GM23338 (cell line): ENCODE results near the gene BTBD16. TPM values are rescaled to one million over a fixed set of nuclear protein-coding genes. Genes with fewer than 3 reads are reported as not detected.
A peak's percentile ranks its signal among the peaks of the same experiment; 100 is the strongest.

Source experiments
- ATAC-seq: fragments of 200-7000 bp; cut with Tn5 transposase; 3 replicates; pipeline ENCODE4 v1.9.1; 2020
- DNase-seq: peaks from one replicate; pipeline ENCODE4 v3.0.0-alpha.2; 2015; ENCODE audit warnings: low spot score
- H2AFZ ChIP-seq: fragments of 200-600 bp; sonication (generic); 2 replicates; pipeline ENCODE4 v1.8.0; 2016; ENCODE audit warnings: antibody characterized with exemption, mild to moderate bottlenecking, moderate library complexity
- H3F3A ChIP-seq: fragments of 200-600 bp; sonication (generic); replicated peaks from 2 replicates; pipeline ENCODE4 v1.8.0; 2017; ENCODE audit warnings: antibody characterized with exemption, mixed run types, low read depth
- H3K27ac ChIP-seq: fragments of 200-600 bp; sonication (generic); 2 replicates; pipeline ENCODE4 v1.6.1; 2016; ENCODE audit warnings: low read depth
- H3K27me3 ChIP-seq: fragments of 200-600 bp; sonication (generic); 2 replicates; pipeline ENCODE4 v1.8.0; 2016; ENCODE audit warnings: mild to moderate bottlenecking, mixed run types, moderate library complexity; ENCODE audit not compliant: insufficient read depth
- H3K36me3 ChIP-seq: fragments of 200-600 bp; sonication (generic); 2 replicates; pipeline ENCODE4 v1.8.0; 2016; ENCODE audit warnings: mild to moderate bottlenecking; ENCODE audit not compliant: insufficient read depth
- H3K4me1 ChIP-seq: fragments of 200-600 bp; sonication (generic); 2 replicates; pipeline ENCODE4 v1.8.0; 2016; ENCODE audit warnings: mild to moderate bottlenecking, moderate library complexity; ENCODE audit not compliant: insufficient read depth
- H3K4me2 ChIP-seq: fragments of 200-600 bp; sonication (generic); 2 replicates; pipeline ENCODE4 v1.7.1; 2017; ENCODE audit warnings: mixed run types
- H3K4me3 ChIP-seq: fragments of 200-600 bp; sonication (generic); 2 replicates; pipeline ENCODE4 v1.6.1; 2016; ENCODE audit warnings: mixed run types
- H3K79me2 ChIP-seq: fragments of 200-600 bp; sonication (generic); replicated peaks from 2 replicates; pipeline ENCODE4 v1.8.0; 2017; ENCODE audit warnings: mild to moderate bottlenecking; ENCODE audit not compliant: insufficient read depth
- H3K9me2 ChIP-seq: fragments of 200-600 bp; sonication (generic); 2 replicates; pipeline ENCODE4 v1.8.0; 2017; ENCODE audit not compliant: insufficient read depth
- H4K20me1 ChIP-seq: fragments of 200-600 bp; sonication (generic); replicated peaks from 2 replicates; pipeline ENCODE4 v1.8.0; 2017; ENCODE audit warnings: mild to moderate bottlenecking; ENCODE audit not compliant: insufficient read depth
- H3K27ac Mint-ChIP-seq: 2 replicates; pipeline ENCODE4 v1.8.0; 2020; ENCODE audit warnings: inconsistent platforms, mild to moderate bottlenecking, moderate library complexity, mixed read lengths
- H3K27me3 Mint-ChIP-seq: 3 replicates; pipeline ENCODE4 v1.8.0; 2022; ENCODE audit warnings: low read depth, mild to moderate bottlenecking, moderate library complexity, mixed read lengths, inconsistent platforms; ENCODE audit not compliant: insufficient read depth, poor library complexity
- H3K36me3 Mint-ChIP-seq: 3 replicates; pipeline ENCODE4 v1.8.0; 2021; ENCODE audit warnings: low read depth, mild to moderate bottlenecking, inconsistent platforms, moderate library complexity, mixed read lengths
- H3K4me1 Mint-ChIP-seq: 3 replicates; pipeline ENCODE4 v1.8.0; 2020; ENCODE audit warnings: mild to moderate bottlenecking, inconsistent platforms, mixed read lengths
- H3K4me3 Mint-ChIP-seq: 3 replicates; pipeline ENCODE4 v1.8.0; 2021; ENCODE audit warnings: moderate library complexity, mild to moderate bottlenecking, inconsistent platforms, mixed read lengths
- H3K9me3 Mint-ChIP-seq: 3 replicates; pipeline ENCODE4 v1.8.0; 2020; ENCODE audit warnings: moderate library complexity, mild to moderate bottlenecking, inconsistent platforms, mixed read lengths
- CREB1 ChIP-seq: fragments of 250-450 bp; sonication (Bioruptor Pico); IDR thresholded peaks from 2 replicates; pipeline ENCODE4 v1.5.0; 2020; ENCODE audit warnings: low read depth, mild to moderate bottlenecking, moderate library complexity
- EZH2phosphoT487 ChIP-seq: fragments of 200-600 bp; sonication (generic); IDR thresholded peaks from one replicate; pipeline ENCODE4 v1.8.1; 2018; ENCODE audit warnings: antibody characterized with exemption; ENCODE audit not compliant: unreplicated experiment
- JUNB ChIP-seq: IDR thresholded peaks from one replicate; pipeline ENCODE4 v1.6.1; 2016; ENCODE audit warnings: antibody characterized with exemption; ENCODE audit not compliant: unreplicated experiment
- NANOG ChIP-seq: IDR thresholded peaks from 2 replicates; pipeline ENCODE4 v1.6.1; 2016; ENCODE audit warnings: antibody characterized with exemption, borderline replicate concordance
- POLR2AphosphoS5 ChIP-seq: IDR thresholded peaks from 2 replicates; pipeline ENCODE4 v1.6.1; 2016; ENCODE audit warnings: antibody characterized with exemption, low read depth
- STAT1 ChIP-seq: IDR thresholded peaks from one replicate; pipeline ENCODE4 v1.6.1; 2016; ENCODE audit warnings: antibody characterized with exemption; ENCODE audit not compliant: unreplicated experiment
- ZNF114 ChIP-seq: fragments of 250-450 bp; sonication (Bioruptor Pico); IDR thresholded peaks from 2 replicates; pipeline ENCODE4 v1.5.0; 2020; ENCODE audit warnings: mild to moderate bottlenecking, moderate library complexity
- ZNF331 ChIP-seq: fragments of 250-450 bp; sonication (Bioruptor Pico); IDR thresholded peaks from 2 replicates; pipeline ENCODE4 v1.5.0; 2020; ENCODE audit warnings: low read depth, mild to moderate bottlenecking, moderate library complexity
- polyA plus RNA-seq: library from polyadenylated mRNA; unstranded; fragments of >200 nt; fragmentation: Nextera tagmentation; extraction: Ambion mirVana; gene quantifications from 2 replicates; pipeline ENCODE4 v1.2.1, GENCODE V29; 2016
- total RNA-seq: library from RNA; depleted of rRNA; stranded (reverse); fragments of >200 nt; shearing (Covaris generic); gene quantifications from 2 replicates; pipeline ENCODE4 v1.2.3, GENCODE V29; 2014
- TF ChIP-seq, protein P1 (sequence below), 2 experiments: fragments of 200-600 bp in 1 of 2; sonication (generic) in 1 of 2; conservative IDR thresholded peaks; 2 replicates each; pipeline versions ENCODE4 v1.5.1 to v1.6.1; 2016 to 2017; ENCODE audit warnings: antibody characterized with exemption in 2 of 2, low read depth in 2 of 2, mild to moderate bottlenecking in 2 of 2, moderate library complexity in 1 of 2
- TF ChIP-seq, protein P2 (sequence below): IDR thresholded peaks from 2 replicates; pipeline ENCODE4 v1.6.1; 2016; ENCODE audit warnings: antibody characterized with exemption
- TF ChIP-seq, protein P3 (sequence below): IDR thresholded peaks from one replicate; pipeline ENCODE4 v1.6.1; 2018; ENCODE audit warnings: antibody characterized with exemption; ENCODE audit not compliant: unreplicated experiment

BTBD16 gene
- total and polyA plus RNA-seq, 2 experiments from 2014 or later = not detected

DNA sequence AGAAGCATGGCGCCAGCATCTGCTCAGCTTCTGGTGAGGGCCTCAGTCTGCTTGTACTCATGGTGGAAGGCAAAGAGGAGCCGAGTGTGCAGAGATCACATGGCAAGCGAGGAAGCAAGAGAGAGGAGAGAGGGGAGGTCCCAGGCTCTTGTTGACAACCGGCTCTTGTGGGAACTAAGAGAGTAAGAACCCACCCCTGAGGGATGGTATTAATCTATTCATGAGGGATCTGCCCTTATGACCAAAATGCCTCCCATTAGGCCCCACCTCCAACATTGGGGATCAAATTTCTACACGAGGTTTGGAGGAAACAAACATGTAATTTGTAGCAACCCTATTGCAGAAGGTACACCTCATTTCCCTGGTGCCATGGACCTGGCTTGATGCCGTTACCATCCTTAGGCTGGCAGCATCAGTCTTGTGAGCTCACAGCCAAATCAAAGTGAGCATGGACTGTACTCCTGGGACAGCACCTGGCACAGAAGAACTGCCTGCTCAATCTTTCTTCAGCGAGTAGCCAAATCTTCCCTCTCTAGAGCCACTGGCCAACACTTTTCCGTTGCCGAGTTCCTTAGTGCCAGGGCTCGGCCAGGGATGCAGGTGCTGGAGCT is 6.5 kb downstream of the BTBD16 start (continued):
- TF ChIP-seq CREB1 (CRISPR knock-in tag) (no peak), JUNB (no peak), POLR2AphosphoS5 (no peak)
- TF ChIP-seq, protein P1, sequence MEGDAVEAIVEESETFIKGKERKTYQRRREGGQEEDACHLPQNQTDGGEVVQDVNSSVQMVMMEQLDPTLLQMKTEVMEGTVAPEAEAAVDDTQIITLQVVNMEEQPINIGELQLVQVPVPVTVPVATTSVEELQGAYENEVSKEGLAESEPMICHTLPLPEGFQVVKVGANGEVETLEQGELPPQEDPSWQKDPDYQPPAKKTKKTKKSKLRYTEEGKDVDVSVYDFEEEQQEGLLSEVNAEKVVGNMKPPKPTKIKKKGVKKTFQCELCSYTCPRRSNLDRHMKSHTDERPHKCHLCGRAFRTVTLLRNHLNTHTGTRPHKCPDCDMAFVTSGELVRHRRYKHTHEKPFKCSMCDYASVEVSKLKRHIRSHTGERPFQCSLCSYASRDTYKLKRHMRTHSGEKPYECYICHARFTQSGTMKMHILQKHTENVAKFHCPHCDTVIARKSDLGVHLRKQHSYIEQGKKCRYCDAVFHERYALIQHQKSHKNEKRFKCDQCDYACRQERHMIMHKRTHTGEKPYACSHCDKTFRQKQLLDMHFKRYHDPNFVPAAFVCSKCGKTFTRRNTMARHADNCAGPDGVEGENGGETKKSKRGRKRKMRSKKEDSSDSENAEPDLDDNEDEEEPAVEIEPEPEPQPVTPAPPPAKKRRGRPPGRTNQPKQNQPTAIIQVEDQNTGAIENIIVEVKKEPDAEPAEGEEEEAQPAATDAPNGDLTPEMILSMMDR (conservative IDR thresholded peaks at IDR 0.05; ENCODE audit: low read depth in 2 of 2) = no peak
- TF ChIP-seq, protein P2, sequence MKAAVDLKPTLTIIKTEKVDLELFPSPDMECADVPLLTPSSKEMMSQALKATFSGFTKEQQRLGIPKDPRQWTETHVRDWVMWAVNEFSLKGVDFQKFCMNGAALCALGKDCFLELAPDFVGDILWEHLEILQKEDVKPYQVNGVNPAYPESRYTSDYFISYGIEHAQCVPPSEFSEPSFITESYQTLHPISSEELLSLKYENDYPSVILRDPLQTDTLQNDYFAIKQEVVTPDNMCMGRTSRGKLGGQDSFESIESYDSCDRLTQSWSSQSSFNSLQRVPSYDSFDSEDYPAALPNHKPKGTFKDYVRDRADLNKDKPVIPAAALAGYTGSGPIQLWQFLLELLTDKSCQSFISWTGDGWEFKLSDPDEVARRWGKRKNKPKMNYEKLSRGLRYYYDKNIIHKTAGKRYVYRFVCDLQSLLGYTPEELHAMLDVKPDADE = no peak

DNA sequence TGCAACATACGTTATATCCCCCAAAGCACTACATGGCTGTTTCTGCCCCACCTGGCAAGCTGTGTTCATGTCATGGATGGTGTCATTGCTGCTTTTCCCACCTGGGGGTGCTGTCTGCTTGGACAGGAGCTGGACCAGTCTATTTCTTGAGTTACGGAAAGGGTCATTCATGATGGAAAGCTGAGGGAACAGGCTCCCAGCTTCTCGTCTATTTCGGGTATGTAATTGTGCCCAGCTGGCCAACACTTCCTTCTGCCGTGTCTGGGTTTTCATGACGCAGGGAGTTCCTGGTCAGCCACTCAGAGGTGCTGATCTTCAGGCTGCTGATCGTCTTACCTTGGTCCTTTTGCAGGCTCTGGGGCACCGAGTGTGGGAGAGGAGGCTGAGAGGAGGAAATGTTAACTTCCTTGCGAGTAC is 8.6 kb downstream of the BTBD16 start:
- Mint-ChIP-seq H3K27me3 (peaks cover 4% of the 10 kb centered on the region), H3K9me3 (no peaks in the 10 kb centered on the region), H3K27ac (no peak overlapping the region), H3K4me1 (peaks cover 11% of the 10 kb centered on the region), H3K36me3 (no peaks in the 10 kb centered on the region), H3K4me3 (no peak overlapping the region)
- Histone ChIP-seq H3K27ac (no peak overlapping the region), H4K20me1 (no peaks in the 10 kb centered on the region), H2AFZ (no peak overlapping the region; the same call in 1 of the 2 replicates), H3F3A (no peaks in the 10 kb centered on the region), H3K9me2 (no peaks in the 10 kb centered on the region), H3K4me3 (no peak overlapping the region), H3K4me1 (no peaks in the 10 kb centered on the region), H3K36me3 (no peaks in the 10 kb centered on the region), H3K27me3 (no peaks in the 10 kb centered on the region), H3K4me2 (no peak overlapping the region), H3K79me2 (no peaks in the 10 kb centered on the region)
- peak; percentile 87 for ATAC-seq
- peak; percentile 83 for DNase-seq
- TF ChIP-seq, protein P1 (conservative IDR thresholded peaks at IDR 0.05; ENCODE audit: low read depth in 2 of 2) = peak; percentile 85 to 93
- no peak for TF ChIP-seq POLR2AphosphoS5
- TF ChIP-seq ZNF331 (CRISPR knock-in tag) = no peak

DNA sequence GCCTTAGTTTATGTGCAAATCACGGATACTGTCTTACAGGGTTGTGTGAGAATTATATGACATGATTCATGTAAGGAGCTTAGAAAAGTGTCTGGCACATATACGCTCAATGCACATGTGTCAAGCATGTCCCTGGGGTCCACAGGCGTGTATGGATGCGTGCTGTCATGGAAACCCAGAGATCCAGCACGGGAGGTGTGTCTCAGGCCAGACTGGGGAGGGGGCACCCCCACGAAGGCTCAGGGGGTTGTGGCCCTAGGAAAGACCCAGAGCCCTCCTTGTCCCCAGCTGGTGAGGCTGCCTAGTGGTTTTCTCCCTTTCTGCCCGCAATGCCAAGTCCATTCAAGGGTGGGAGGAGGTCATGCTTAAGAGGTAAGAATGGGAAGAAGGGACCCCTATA is 9.1 kb downstream of the BTBD16 start:
- Histone ChIP-seq H3K27me3 (no peaks in the 10 kb centered on the region), H4K20me1 (no peaks in the 10 kb centered on the region), H3F3A (no peaks in the 10 kb centered on the region), H3K9me2 (no peaks in the 10 kb centered on the region), H3K4me3 (no peak overlapping the region), H3K27ac (no peak overlapping the region), H3K4me1 (no peaks in the 10 kb centered on the region), H3K4me2 (no peak overlapping the region), H3K79me2 (no peaks in the 10 kb centered on the region), H2AFZ (no peak overlapping the region), H3K36me3 (no peaks in the 10 kb centered on the region)
- DNase-seq (no peak), ATAC-seq (no peak)
- H3K36me3 Mint-ChIP-seq = no peaks in the 10 kb centered on the region
- H3K27me3 Mint-ChIP-seq = peaks cover 4% of the 10 kb centered on the region
- no peaks in the 10 kb centered on the region for H3K9me3 Mint-ChIP-seq
- peaks cover 11% of the 10 kb centered on the region for H3K4me1 Mint-ChIP-seq
- no peak overlapping the region for H3K27ac Mint-ChIP-seq
- H3K4me3 Mint-ChIP-seq = no peak overlapping the region
- TF ChIP-seq, protein P1 (conservative IDR thresholded peaks at IDR 0.05; ENCODE audit: low read depth in 2 of 2) = no peak
- TF ChIP-seq ZNF331 (CRISPR knock-in tag) (no peak), STAT1 (no peak), NANOG (no peak), ZNF114 (CRISPR knock-in tag) (no peak), JUNB (no peak), EZH2phosphoT487 (no peak)
- TF ChIP-seq, protein P3, sequence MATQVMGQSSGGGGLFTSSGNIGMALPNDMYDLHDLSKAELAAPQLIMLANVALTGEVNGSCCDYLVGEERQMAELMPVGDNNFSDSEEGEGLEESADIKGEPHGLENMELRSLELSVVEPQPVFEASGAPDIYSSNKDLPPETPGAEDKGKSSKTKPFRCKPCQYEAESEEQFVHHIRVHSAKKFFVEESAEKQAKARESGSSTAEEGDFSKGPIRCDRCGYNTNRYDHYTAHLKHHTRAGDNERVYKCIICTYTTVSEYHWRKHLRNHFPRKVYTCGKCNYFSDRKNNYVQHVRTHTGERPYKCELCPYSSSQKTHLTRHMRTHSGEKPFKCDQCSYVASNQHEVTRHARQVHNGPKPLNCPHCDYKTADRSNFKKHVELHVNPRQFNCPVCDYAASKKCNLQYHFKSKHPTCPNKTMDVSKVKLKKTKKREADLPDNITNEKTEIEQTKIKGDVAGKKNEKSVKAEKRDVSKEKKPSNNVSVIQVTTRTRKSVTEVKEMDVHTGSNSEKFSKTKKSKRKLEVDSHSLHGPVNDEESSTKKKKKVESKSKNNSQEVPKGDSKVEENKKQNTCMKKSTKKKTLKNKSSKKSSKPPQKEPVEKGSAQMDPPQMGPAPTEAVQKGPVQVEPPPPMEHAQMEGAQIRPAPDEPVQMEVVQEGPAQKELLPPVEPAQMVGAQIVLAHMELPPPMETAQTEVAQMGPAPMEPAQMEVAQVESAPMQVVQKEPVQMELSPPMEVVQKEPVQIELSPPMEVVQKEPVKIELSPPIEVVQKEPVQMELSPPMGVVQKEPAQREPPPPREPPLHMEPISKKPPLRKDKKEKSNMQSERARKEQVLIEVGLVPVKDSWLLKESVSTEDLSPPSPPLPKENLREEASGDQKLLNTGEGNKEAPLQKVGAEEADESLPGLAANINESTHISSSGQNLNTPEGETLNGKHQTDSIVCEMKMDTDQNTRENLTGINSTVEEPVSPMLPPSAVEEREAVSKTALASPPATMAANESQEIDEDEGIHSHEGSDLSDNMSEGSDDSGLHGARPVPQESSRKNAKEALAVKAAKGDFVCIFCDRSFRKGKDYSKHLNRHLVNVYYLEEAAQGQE = no peak
